NCI-H524 treated with DMSO at 0.1 percent for 48 hours (cell line): ENCODE measurements around the gene HMOX1.

Experiments
- DNase-seq: peaks from one replicate; lab custom pipeline; 2025; lab: John Stamatoyannopoulos, UW

Gene HMOX1

GRCh38 chr22:35380537-35381423 is at the start of gene HMOX1:
Gene HMOX1 (plus strand): TSS chr22:35381096. CDS start chr22:35381174, 78 bp downstream.
- no peak for DNase-seq

- DNase-seq, result no peak
Observed at GRCh38 chr22:35332278-35332677, 48.6 kb upstream of the HMOX1 start.

- no peak for DNase-seq
Observed at GRCh38 chr22:35333220-35333619, 47.7 kb upstream of the HMOX1 start.

GRCh38 chr22:35334004-35334403 is 46.9 kb upstream of the HMOX1 start:
- no peak for DNase-seq

- no peak for DNase-seq
Observed at GRCh38 chr22:35335468-35335867, 45.4 kb upstream of the HMOX1 start.

- no peak for DNase-seq
Observed at GRCh38 chr22:35335936-35336781, 44.7 kb upstream of the HMOX1 start.

- no peak for DNase-seq
Observed at GRCh38 chr22:35337932-35338331, 43.0 kb upstream of the HMOX1 start.

- DNase-seq, result no peak
Observed at GRCh38 chr22:35341090-35341874, 39.6 kb upstream of the HMOX1 start.

- no peak for DNase-seq
Observed at GRCh38 chr22:35342390-35342789, 38.5 kb upstream of the HMOX1 start.

GRCh38 chr22:35343664-35344550 is 37.0 kb upstream of the HMOX1 start:
- DNase-seq, result no peak

GRCh38 chr22:35344956-35345690 is 35.8 kb upstream of the HMOX1 start:
- DNase-seq, result no peak

- DNase-seq, result no peak
Observed at GRCh38 chr22:35345808-35346505, 34.9 kb upstream of the HMOX1 start.

- DNase-seq, result no peak
Observed at GRCh38 chr22:35346596-35347220, 34.2 kb upstream of the HMOX1 start.

- no peak for DNase-seq
Observed at GRCh38 chr22:35347462-35347861, 33.4 kb upstream of the HMOX1 start.

GRCh38 chr22:35348026-35348590 is 32.8 kb upstream of the HMOX1 start:
- DNase-seq, result no peak

- DNase-seq, result no peak
Observed at GRCh38 chr22:35348703-35349102, 32.2 kb upstream of the HMOX1 start.

- DNase-seq, result no peak
Observed at GRCh38 chr22:35349368-35349703, 31.6 kb upstream of the HMOX1 start.

GRCh38 chr22:35349704-35350538 is 31.0 kb upstream of the HMOX1 start:
- DNase-seq, result peak; percentile 85
